Measurements from ENCODE around the gene CPA4.
"Not testable (repeated sequence)": the region's sequence is repeated elsewhere in the genome, so short reads cannot be mapped to it uniquely, and the experiment has no call there.

CPA4 gene

GRCh38 chr7:130302649-130303048 lies 9.7 kb downstream of the CPA4 start:
- no peak for DNase-seq

- DNase-seq, result no peak
Measured at GRCh38 chr7:130303127-130303526, 10.2 kb downstream of the CPA4 start.

GRCh38 chr7:130303551-130303950 lies 10.6 kb downstream of the CPA4 start:
- DNase-seq, result no peak

GRCh38 chr7:130303982-130304381 lies 11.0 kb downstream of the CPA4 start:
- no peak for DNase-seq

GRCh38 chr7:130304878-130305277 lies 11.9 kb downstream of the CPA4 start:
- no peak for DNase-seq

GRCh38 chr7:130305433-130306042 lies 12.6 kb downstream of the CPA4 start:
- no peak for DNase-seq

- no peak for DNase-seq
Measured at GRCh38 chr7:130309986-130310385, 17.0 kb downstream of the CPA4 start.

- DNase-seq, result no peak
Measured at GRCh38 chr7:130314305-130314704, 21.3 kb downstream of the CPA4 start.

GRCh38 chr7:130319541-130319940 lies 26.6 kb downstream of the CPA4 start:
- DNase-seq, result no peak

GRCh38 chr7:130321542-130322229 lies 28.7 kb downstream of the CPA4 start:
- not testable (repeated sequence) for DNase-seq

GRCh38 chr7:130322615-130323014 lies 29.7 kb downstream of the CPA4 start:
- DNase-seq, result no peak

GRCh38 chr7:130324306-130324943 lies 31.5 kb downstream of the CPA4 start:
- no peak for DNase-seq

- DNase-seq, result no peak
Measured at GRCh38 chr7:130329681-130330080, 36.7 kb downstream of the CPA4 start.

GRCh38 chr7:130332259-130333053 lies 39.5 kb downstream of the CPA4 start:
- DNase-seq, result no peak

GRCh38 chr7:130333832-130334231 lies 40.9 kb downstream of the CPA4 start:
- DNase-seq, result no peak

GRCh38 chr7:130334274-130334673 lies 41.3 kb downstream of the CPA4 start:
- no peak for DNase-seq

GRCh38 chr7:130337410-130337971 lies 44.5 kb downstream of the CPA4 start:
- DNase-seq, result no peak

GRCh38 chr7:130338233-130338632 lies 45.3 kb downstream of the CPA4 start:
- DNase-seq, result no peak

GRCh38 chr7:130341882-130342281 lies 48.9 kb downstream of the CPA4 start:
- no peak for DNase-seq

GRCh38 chr7:130342701-130343380 lies 49.9 kb downstream of the CPA4 start:
- DNase-seq, result no peak

GRCh38 chr7:130344271-130344866 lies 51.4 kb downstream of the CPA4 start, which contains the start of gene CPA5:
CPA5 (plus strand) TSS chr7:130344816; CDS start chr7:130346486, 1,670 bp downstream.
- no peak for DNase-seq

GRCh38 chr7:130345136-130345535 lies 52.2 kb downstream of the CPA4 start:
- no peak for DNase-seq
